HepG2 (cell line): ENCODE measurements around the gene COASY. TPM values are rescaled to one million over a fixed set of nuclear protein-coding genes. Genes with fewer than 3 reads are reported as not detected.

Source experiments
- CBX5 ChIP-seq: sonication (generic); formaldehyde crosslinking; IDR thresholded peaks from 2 replicates; pipeline ENCODE4 v1.4.0; 2020; ENCODE audit warnings: missing genetic modification reagents, borderline replicate concordance
- HIVEP1 ChIP-seq: sonication (generic); formaldehyde crosslinking; IDR thresholded peaks from 2 replicates; pipeline ENCODE4 v1.4.0; 2020; ENCODE audit warnings: mild to moderate bottlenecking, missing genetic modification reagents
- HOXD1 ChIP-seq: sonication (generic); formaldehyde crosslinking; IDR thresholded peaks from 2 replicates; pipeline ENCODE4 v1.5.0; 2020; ENCODE audit warnings: missing genetic modification reagents
- NRL ChIP-seq: sonication (generic); formaldehyde crosslinking; IDR thresholded peaks from 2 replicates; pipeline ENCODE4 v1.5.0; 2020; ENCODE audit warnings: missing genetic modification reagents, mild to moderate bottlenecking, moderate library complexity, borderline replicate concordance
- RARG ChIP-seq: sonication (generic); formaldehyde crosslinking; IDR thresholded peaks from 2 replicates; pipeline ENCODE4 v1.4.0; 2020; ENCODE audit warnings: low read depth, mild to moderate bottlenecking, missing genetic modification reagents
- SNAPC2 ChIP-seq: sonication (generic); formaldehyde crosslinking; IDR thresholded peaks from 2 replicates; pipeline ENCODE4 v1.8.1; 2022; ENCODE audit warnings: mild to moderate bottlenecking, missing genetic modification reagents
- ZFP62 ChIP-seq: sonication (generic); formaldehyde crosslinking; IDR thresholded peaks from 2 replicates; pipeline ENCODE4 v1.4.0; 2020; ENCODE audit warnings: missing genetic modification reagents
- ZNF329 ChIP-seq: sonication (generic); formaldehyde crosslinking; IDR thresholded peaks from 2 replicates; pipeline ENCODE4 v1.9.0; 2021; ENCODE audit warnings: low read depth, mild to moderate bottlenecking, missing genetic modification reagents
- ZNF354B ChIP-seq: sonication (generic); formaldehyde crosslinking; IDR thresholded peaks from 2 replicates; pipeline ENCODE4 v1.8.0; 2022; ENCODE audit warnings: mild to moderate bottlenecking, missing genetic modification reagents
- ZNF382 ChIP-seq: sonication (generic); formaldehyde crosslinking; IDR thresholded peaks from 2 replicates; pipeline ENCODE4 v1.5.0; 2020; ENCODE audit warnings: missing genetic modification reagents, mild to moderate bottlenecking, borderline replicate concordance
- polyA plus RNA-seq, 8 experiments: library from polyadenylated mRNA; depleted of rRNA in 3 of 8; stranded (reverse) in 7 of 8; unstranded in 1 of 8; fragments of >200 nt; fragmentation: Illumina TruSeq in 4 of 8; extraction: Trizol in 4 of 8; gene quantifications; 2 replicates each; pipeline versions ENCODE4 v1.2.1 to v1.2.3, GENCODE V29; 2011 to 2016; ENCODE audit warnings: low read depth in 4 of 8, missing spikeins in 1 of 8, mixed read lengths in 1 of 8; ENCODE audit not compliant: insufficient read depth in 1 of 8
- total RNA-seq, 5 experiments: library from RNA; depleted of rRNA; stranded (reverse); fragments of >200 nt; fragmentation: Illumina TruSeq; extraction: Trizol; gene quantifications; 2 replicates each; pipeline ENCODE4 v1.2.3, GENCODE V29; 2016; ENCODE audit warnings: low read depth in 1 of 5
- TF ChIP-seq, protein P1 (sequence below), 2 experiments: IDR thresholded peaks; 2 replicates each; pipeline ENCODE4 v1.6.1; 2011 to 2012; ENCODE audit warnings: low read length in 2 of 2, borderline replicate concordance in 1 of 2, low read depth in 1 of 2, mild to moderate bottlenecking in 1 of 2, moderate library complexity in 1 of 2
- TF ChIP-seq, protein P2 (sequence below): sonication (generic); formaldehyde crosslinking; IDR thresholded peaks from 2 replicates; pipeline ENCODE4 v1.8.0; 2022; ENCODE audit warnings: mild to moderate bottlenecking, missing genetic modification reagents, moderate library complexity
- TF ChIP-seq, protein P3 (sequence below): sonication (generic); formaldehyde crosslinking; IDR thresholded peaks from 2 replicates; pipeline ENCODE4 v1.4.0; 2020; ENCODE audit warnings: missing genetic modification reagents, borderline replicate concordance
- TF ChIP-seq, protein P4 (sequence below): sonication (generic); formaldehyde crosslinking; IDR thresholded peaks from 2 replicates; pipeline ENCODE4 v1.4.0; 2020; ENCODE audit warnings: mild to moderate bottlenecking, low read depth, missing genetic modification reagents
- TF ChIP-seq, protein P5 (sequence below): sonication (generic); formaldehyde crosslinking; IDR thresholded peaks from 2 replicates; pipeline ENCODE4 v1.4.0; 2020; ENCODE audit warnings: missing genetic modification reagents, borderline replicate concordance

Gene COASY
- total and polyA plus RNA-seq, 2 of the 13 experiments (the other 11 are each of a cell fraction or from before 2014, with no cell fraction given) = 90.7 to 125 TPM

DNA sequence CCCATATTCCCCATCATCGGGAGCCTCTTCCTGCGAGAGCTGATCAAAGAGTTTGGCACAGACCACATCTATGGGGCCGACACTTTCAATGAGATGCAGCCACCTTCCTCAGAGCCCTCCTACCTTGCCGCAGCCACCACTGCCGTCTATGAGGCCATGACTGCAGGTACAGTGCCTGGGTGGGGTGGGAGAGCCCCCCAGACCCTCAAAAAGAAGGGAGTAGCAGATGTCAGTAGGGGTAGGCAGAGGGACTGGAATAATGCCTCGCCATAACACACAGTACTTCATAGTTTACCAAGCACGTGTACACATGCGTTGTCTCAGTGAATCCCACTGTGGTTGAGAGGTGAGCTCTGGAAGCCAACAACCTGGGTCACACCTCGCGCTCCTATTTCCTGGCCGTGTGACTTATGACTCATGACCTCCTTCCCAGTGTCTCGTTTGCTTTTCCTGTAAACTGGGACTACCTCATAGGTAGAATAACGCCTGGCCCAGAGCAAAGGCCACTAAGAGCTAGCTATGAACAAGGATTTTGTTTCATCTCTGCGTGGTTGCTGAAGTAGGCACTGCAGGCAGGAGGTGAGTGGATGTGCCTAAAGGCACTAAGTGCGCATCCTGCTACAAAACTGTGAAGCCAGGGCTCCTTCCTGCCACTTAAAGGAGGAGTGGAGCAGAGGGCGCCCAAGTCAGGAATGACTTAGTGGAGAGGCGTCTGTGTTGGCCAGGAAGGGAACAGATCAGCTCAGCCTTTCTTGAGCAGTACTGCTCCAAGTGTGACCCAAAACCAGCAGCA, 20.7 kb upstream of the COASY start (continued):
- TF ChIP-seq, protein P1, sequence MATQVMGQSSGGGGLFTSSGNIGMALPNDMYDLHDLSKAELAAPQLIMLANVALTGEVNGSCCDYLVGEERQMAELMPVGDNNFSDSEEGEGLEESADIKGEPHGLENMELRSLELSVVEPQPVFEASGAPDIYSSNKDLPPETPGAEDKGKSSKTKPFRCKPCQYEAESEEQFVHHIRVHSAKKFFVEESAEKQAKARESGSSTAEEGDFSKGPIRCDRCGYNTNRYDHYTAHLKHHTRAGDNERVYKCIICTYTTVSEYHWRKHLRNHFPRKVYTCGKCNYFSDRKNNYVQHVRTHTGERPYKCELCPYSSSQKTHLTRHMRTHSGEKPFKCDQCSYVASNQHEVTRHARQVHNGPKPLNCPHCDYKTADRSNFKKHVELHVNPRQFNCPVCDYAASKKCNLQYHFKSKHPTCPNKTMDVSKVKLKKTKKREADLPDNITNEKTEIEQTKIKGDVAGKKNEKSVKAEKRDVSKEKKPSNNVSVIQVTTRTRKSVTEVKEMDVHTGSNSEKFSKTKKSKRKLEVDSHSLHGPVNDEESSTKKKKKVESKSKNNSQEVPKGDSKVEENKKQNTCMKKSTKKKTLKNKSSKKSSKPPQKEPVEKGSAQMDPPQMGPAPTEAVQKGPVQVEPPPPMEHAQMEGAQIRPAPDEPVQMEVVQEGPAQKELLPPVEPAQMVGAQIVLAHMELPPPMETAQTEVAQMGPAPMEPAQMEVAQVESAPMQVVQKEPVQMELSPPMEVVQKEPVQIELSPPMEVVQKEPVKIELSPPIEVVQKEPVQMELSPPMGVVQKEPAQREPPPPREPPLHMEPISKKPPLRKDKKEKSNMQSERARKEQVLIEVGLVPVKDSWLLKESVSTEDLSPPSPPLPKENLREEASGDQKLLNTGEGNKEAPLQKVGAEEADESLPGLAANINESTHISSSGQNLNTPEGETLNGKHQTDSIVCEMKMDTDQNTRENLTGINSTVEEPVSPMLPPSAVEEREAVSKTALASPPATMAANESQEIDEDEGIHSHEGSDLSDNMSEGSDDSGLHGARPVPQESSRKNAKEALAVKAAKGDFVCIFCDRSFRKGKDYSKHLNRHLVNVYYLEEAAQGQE (IDR thresholded peaks at IDR 0.05; ENCODE audit: borderline replicate concordance in 1 of 2, low read depth in 1 of 2, low read length in 2 of 2) = no peak
- no peak for TF ChIP-seq ZNF354B
- TF ChIP-seq, protein P2, sequence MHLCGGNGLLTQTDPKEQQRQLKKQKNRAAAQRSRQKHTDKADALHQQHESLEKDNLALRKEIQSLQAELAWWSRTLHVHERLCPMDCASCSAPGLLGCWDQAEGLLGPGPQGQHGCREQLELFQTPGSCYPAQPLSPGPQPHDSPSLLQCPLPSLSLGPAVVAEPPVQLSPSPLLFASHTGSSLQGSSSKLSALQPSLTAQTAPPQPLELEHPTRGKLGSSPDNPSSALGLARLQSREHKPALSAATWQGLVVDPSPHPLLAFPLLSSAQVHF (CRISPR knock-in tag) = peak; percentile 45; the same call in 1 of the 2 replicates
- TF ChIP-seq, protein P3, sequence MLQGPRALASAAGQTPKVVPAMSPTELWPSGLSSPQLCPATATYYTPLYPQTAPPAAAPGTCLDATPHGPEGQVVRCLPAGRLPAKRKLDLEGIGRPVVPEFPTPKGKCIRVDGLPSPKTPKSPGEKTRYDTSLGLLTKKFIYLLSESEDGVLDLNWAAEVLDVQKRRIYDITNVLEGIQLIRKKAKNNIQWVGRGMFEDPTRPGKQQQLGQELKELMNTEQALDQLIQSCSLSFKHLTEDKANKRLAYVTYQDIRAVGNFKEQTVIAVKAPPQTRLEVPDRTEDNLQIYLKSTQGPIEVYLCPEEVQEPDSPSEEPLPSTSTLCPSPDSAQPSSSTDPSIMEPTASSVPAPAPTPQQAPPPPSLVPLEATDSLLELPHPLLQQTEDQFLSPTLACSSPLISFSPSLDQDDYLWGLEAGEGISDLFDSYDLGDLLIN (CRISPR knock-in tag) = 0 out of 2 replicates have a peak, but pooled peaks have one; percentile 55
- TF ChIP-seq HOXD1 (CRISPR knock-in tag) = peak; percentile 39; the same call in 1 of the 2 replicates
- peak; percentile 60; the same call in 1 of the 2 replicates for TF ChIP-seq CBX5 (CRISPR knock-in tag)
- TF ChIP-seq, protein P4, sequence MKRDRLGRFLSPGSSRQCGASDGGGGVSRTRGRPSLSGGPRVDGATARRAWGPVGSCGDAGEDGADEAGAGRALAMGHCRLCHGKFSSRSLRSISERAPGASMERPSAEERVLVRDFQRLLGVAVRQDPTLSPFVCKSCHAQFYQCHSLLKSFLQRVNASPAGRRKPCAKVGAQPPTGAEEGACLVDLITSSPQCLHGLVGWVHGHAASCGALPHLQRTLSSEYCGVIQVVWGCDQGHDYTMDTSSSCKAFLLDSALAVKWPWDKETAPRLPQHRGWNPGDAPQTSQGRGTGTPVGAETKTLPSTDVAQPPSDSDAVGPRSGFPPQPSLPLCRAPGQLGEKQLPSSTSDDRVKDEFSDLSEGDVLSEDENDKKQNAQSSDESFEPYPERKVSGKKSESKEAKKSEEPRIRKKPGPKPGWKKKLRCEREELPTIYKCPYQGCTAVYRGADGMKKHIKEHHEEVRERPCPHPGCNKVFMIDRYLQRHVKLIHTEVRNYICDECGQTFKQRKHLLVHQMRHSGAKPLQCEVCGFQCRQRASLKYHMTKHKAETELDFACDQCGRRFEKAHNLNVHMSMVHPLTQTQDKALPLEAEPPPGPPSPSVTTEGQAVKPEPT = no peak
- TF ChIP-seq ZNF329 = no peak
- 0 out of 2 replicates have a peak, but pooled peaks have one; percentile 58 for TF ChIP-seq SNAPC2 (CRISPR knock-in tag)
- TF ChIP-seq HIVEP1 = peak; percentile 39; the same call in 1 of the 2 replicates
- TF ChIP-seq RARG = no peak
- TF ChIP-seq NRL (CRISPR knock-in tag) = peak; percentile 75
- TF ChIP-seq, protein P5, sequence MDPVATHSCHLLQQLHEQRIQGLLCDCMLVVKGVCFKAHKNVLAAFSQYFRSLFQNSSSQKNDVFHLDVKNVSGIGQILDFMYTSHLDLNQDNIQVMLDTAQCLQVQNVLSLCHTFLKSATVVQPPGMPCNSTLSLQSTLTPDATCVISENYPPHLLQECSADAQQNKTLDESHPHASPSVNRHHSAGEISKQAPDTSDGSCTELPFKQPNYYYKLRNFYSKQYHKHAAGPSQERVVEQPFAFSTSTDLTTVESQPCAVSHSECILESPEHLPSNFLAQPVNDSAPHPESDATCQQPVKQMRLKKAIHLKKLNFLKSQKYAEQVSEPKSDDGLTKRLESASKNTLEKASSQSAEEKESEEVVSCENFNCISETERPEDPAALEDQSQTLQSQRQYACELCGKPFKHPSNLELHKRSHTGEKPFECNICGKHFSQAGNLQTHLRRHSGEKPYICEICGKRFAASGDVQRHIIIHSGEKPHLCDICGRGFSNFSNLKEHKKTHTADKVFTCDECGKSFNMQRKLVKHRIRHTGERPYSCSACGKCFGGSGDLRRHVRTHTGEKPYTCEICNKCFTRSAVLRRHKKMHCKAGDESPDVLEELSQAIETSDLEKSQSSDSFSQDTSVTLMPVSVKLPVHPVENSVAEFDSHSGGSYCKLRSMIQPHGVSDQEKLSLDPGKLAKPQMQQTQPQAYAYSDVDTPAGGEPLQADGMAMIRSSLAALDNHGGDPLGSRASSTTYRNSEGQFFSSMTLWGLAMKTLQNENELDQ = no peak
- no peak for TF ChIP-seq ZNF382 (CRISPR knock-in tag)
- TF ChIP-seq ZFP62 = no peak
